ENCODE data around the gene PRKCZ.

DNA sequence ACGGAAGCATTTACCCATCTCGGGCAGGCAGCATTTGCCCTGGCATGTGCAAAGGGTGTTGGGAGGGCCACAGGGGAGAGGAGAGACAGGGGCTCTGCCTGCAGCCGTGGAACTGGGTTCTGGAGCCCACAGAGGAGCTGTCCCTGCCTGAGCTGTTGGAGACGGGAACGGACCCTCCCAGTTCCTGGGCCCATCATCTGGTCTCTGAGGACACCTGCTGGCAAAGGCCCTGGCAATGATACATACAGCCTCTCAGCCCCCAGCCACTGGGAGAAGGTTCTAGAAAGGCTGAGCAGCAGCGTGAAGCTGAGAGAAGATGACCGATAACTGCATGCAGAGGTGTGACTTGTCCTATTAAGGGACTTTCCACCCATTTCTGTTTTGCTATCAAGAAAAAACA is 113.0 kb downstream of the PRKCZ start:
- TF ChIP-seq EZH2 (IDR thresholded peaks at IDR 0.05; ENCODE audit: insufficient read depth, poor library complexity, severe bottlenecking) (no peak), EZH2phosphoT487 (IDR thresholded peaks at IDR 0.05; ENCODE audit: insufficient read depth, low read depth) (no peak)

Measured in GM23248 (cell line).